Measurements from ENCODE around the gene CAMKMT.

Gene CAMKMT

DNA sequence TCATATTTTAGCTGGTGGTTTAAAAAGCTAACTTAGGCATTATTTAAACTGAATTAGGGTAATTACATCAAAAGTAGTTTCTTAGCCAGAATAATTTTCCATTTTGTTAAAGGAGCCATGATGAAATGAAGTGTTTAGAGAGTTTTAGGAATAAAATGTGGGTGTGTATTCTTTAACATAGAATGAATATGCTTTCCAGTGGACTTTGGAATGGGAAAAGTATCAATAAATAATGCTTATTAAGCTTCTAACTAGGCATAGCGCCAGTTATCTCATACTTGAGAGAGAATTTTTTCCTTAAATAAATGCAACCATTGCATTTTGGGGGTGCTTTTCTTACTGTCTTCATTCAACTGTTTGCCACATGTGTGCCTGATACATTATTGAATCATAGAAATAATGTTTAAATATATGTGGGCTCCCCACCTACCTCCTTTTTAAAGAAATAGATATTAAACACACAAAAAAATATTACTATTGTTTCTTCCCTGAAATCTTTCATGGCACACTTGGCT lies 90.4 kb downstream of the CAMKMT start:
- Histone ChIP-seq H3K4me1 (ENCODE audit: control insufficient read depth in 1 of 2, insufficient read depth in 1 of 2, low read depth in 1 of 2, low read length in 1 of 2) (no peaks in the 10 kb centered on the region), H3K27ac (no peak overlapping the region), H3K27me3 (no peaks in the 10 kb centered on the region), H3K36me3 (no peaks in the 10 kb centered on the region), H3K9me3 (no peaks in the 10 kb centered on the region), H3K4me3 (ENCODE audit: low read depth in 1 of 2, low read length in 1 of 2) (no peak overlapping the region)
- TF ChIP-seq, protein P1, sequence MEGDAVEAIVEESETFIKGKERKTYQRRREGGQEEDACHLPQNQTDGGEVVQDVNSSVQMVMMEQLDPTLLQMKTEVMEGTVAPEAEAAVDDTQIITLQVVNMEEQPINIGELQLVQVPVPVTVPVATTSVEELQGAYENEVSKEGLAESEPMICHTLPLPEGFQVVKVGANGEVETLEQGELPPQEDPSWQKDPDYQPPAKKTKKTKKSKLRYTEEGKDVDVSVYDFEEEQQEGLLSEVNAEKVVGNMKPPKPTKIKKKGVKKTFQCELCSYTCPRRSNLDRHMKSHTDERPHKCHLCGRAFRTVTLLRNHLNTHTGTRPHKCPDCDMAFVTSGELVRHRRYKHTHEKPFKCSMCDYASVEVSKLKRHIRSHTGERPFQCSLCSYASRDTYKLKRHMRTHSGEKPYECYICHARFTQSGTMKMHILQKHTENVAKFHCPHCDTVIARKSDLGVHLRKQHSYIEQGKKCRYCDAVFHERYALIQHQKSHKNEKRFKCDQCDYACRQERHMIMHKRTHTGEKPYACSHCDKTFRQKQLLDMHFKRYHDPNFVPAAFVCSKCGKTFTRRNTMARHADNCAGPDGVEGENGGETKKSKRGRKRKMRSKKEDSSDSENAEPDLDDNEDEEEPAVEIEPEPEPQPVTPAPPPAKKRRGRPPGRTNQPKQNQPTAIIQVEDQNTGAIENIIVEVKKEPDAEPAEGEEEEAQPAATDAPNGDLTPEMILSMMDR (IDR thresholded peaks at IDR 0.05): no peak

DNA sequence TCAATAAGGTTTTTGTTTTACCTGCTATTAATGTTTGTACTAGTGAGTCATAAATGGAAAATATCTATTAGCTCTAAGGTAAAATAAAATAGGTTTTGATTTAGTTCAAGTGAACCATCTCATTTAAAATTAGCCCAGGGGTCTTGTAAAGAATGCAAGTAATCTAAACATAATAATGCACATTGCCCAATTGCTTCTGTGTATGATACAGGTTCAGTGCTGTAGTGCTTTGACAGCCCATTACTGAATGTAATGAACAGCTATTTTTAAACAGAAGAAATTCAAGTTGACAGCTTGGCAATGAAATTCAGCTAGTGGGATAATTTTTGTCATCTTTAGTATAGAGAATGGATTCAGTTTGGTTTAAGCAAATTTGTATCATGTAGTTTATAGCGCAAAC lies 91.5 kb downstream of the CAMKMT start:
- no peaks in the 10 kb centered on the region for H3K9me3 ChIP-seq
- H3K36me3 ChIP-seq: no peaks in the 10 kb centered on the region
- H3K4me3 ChIP-seq (ENCODE audit: low read depth in 1 of 2, low read length in 1 of 2): no peak overlapping the region
- no peaks in the 10 kb centered on the region for H3K27me3 ChIP-seq
- TF ChIP-seq, protein P1 (IDR thresholded peaks at IDR 0.05): no peak
- no peaks in the 10 kb centered on the region for H3K4me1 ChIP-seq (ENCODE audit: control insufficient read depth in 1 of 2, insufficient read depth in 1 of 2, low read depth in 1 of 2, low read length in 1 of 2)
- H3K27ac ChIP-seq: no peak overlapping the region

DNA sequence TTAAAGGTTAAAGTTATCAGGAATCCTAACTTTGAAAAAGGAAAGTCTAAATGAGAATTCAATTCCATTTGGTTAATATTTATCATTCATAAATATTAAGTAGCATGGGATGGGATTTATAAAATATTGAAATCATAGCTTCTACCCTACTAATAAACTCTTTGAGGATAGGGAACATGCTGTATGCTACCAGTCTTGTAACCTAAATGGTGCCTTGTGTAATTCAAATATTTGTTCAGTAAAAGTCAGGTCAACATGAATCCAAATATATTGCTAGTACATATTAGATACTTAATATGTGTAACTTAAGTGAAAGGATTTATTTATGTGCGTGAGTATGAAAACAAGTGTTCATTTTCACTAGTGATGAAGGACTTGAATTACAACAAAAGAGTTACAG lies 94.1 kb downstream of the CAMKMT start:
- TF ChIP-seq, protein P1 (IDR thresholded peaks at IDR 0.05): no peak
- H3K27ac ChIP-seq: no peak overlapping the region
- no peaks in the 10 kb centered on the region for H3K36me3 ChIP-seq

DNA sequence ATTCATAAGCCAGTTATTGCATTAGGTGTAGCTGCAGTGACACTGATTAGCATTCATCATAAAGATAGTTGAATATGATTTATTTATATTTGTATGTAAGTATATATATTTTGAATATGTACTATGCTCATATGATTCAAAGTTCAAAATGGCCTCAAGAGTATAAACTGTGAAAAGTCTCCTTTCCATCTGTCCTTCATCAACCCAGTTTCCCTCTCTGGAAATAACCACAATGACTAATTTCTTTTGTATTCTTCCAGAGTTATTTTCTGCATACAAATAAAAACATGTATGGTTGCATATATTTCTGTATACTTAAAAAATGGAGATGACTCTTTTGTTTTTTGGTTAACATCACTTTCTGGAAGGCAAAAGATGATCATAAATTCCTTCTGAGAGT lies 95.2 kb downstream of the CAMKMT start:
- H3K27me3 ChIP-seq: no peaks in the 10 kb centered on the region
- TF ChIP-seq, protein P1 (IDR thresholded peaks at IDR 0.05): no peak
- no peak overlapping the region for H3K4me3 ChIP-seq (ENCODE audit: low read depth in 1 of 2, low read length in 1 of 2)
- no peak overlapping the region for H3K27ac ChIP-seq
- H3K4me1 ChIP-seq (ENCODE audit: control insufficient read depth in 1 of 2, insufficient read depth in 1 of 2, low read depth in 1 of 2, low read length in 1 of 2): no peaks in the 10 kb centered on the region
- no peaks in the 10 kb centered on the region for H3K9me3 ChIP-seq
- no peaks in the 10 kb centered on the region for H3K36me3 ChIP-seq

More for the DNA sequence above, 94.1 kb downstream of the CAMKMT start:
- no peaks in the 10 kb centered on the region for H3K4me1 ChIP-seq (ENCODE audit: control insufficient read depth in 1 of 2, insufficient read depth in 1 of 2, low read depth in 1 of 2, low read length in 1 of 2)
- no peaks in the 10 kb centered on the region for H3K9me3 ChIP-seq
- H3K4me3 ChIP-seq (ENCODE audit: low read depth in 1 of 2, low read length in 1 of 2): no peak overlapping the region
- H3K27me3 ChIP-seq: no peaks in the 10 kb centered on the region

DNA sequence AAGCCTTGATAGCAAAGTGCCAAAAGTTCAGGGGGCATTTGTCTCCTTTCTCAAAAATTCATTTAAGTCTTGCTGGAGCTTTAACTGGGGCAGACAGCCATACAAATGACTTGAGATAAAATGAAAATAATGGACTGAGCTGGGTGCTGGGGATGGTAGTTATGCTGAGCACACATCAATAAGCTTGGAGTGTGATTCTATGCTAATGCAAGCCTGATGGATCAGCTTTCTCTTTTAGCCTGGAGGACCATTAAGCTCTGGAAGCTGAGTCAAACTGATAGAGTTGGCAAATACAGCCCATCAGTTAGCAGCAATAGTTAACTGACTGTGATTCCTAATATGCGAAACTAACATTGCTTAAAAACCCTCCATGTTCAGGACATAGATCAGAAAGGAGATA lies 98.0 kb downstream of the CAMKMT start:
- H3K4me1 ChIP-seq (ENCODE audit: control insufficient read depth in 1 of 2, insufficient read depth in 1 of 2, low read depth in 1 of 2, low read length in 1 of 2): no peaks in the 10 kb centered on the region
- H3K36me3 ChIP-seq: no peaks in the 10 kb centered on the region
- no peaks in the 10 kb centered on the region for H3K9me3 ChIP-seq
- TF ChIP-seq, protein P1 (IDR thresholded peaks at IDR 0.05): no peak
- H3K27ac ChIP-seq: no peak overlapping the region
- no peak overlapping the region for H3K4me3 ChIP-seq (ENCODE audit: low read depth in 1 of 2, low read length in 1 of 2)
- H3K27me3 ChIP-seq: no peaks in the 10 kb centered on the region
